ELF-1 (cell line): ENCODE results near the gene TMEM114.
A peak's percentile ranks its signal among the peaks of the same experiment; 100 is the strongest.

Experiments
- DNase-seq: peaks from one replicate; pipeline ENCODE4 v3.0.0-alpha.2; 2016; ENCODE audit warnings: low read depth, low spot score

TMEM114 gene

DNA sequence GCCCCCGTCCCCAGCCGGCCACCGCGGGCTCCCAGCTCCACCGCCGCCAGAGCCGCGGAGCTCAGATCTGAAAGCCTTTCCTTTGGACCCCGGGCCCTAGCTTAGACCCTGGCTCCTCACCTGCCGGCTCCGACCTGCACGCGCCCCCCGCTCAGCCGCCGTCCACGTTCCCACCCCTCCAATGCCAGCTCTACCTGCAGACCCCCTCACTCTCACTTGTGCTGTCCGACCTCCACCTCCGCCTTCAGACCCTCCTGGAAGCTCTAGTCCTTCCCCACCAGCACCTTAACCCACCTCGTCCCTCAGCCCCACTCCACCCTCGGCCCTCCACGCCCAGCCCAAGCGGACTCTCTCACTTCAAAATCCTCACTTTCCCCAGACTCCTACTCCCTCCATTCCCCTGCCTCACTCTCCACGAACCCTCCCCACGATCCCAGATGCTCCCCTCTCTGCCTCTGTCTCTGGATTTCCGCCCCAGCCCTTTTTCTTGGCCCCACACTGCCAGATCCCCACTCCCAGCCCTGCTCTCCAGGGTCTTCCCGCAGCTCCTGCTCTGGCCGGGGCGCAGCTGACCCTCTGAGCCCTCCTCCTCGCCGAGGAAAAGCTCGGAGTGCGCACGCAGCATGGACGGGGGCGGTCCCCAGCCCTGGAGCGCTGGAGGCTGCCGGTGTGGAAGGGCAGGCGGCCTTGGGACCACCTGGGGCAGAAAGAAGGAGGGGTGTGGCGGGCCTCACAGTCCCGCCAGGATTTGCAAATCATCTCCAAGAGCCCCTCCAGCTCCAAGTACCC is at the start of gene TMEM114:
Gene TMEM114 (minus strand): TSS at position 612 of the 789 bp plus-strand sequence. CDS start 673 bp downstream, outside the sequence.
- peak; percentile 58 for DNase-seq

DNA sequence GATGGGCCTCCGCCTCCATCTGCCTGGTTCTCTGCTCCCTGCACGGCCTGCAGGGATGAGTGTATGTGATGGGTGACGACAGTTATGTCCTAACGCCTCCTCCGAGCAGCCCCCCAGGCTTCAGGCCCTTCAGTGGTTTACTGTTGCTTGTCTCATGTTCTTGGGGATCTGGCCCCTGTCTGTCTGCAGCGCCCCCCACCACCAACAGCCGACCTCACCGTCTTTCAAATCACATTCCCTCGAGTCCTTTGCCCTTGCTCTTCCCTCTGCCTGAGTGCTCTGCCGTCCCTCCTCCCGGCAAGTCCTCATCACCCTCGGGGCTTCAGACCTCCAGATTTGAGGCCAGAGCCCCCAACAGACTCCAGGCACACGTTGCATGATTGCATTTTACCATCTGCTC is 49.4 kb upstream of the TMEM114 start:
- no peak for DNase-seq

DNA sequence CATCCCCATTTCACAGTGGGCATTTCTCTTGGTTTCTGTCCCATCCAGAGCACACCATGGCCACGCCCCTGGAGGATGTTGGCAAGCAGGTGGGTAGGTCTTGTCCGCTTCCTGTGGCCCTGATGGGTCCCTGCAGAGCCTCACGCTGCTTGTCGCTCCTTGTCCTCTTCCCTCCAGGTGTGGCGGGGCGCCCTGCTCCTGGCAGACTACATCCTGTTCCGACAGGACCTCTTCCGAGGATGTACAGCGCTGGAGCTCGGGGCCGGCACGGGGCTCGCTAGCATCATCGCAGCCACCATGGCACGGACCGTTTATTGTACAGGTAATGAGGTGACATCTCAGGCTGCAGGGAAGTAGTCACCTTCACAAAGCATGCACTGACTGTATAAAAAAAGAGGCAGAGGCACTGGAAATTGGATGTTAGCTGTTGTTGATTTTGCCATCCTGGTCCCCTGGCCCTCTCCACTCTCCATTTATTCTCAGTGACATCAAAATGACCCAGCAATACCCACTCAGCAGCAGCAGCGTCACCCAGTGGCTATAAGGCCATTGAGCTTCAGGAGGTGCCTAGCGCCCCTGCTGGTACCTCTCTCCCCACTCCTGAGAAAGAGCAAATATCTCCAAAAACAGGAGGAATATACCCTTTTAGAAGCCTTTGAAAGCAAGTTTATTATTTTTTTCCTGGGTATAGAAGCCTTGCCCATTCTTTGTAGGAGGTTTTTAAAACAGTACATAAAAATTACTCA is 44.9 kb upstream of the TMEM114 start:
- DNase-seq: peak; percentile 72

DNA sequence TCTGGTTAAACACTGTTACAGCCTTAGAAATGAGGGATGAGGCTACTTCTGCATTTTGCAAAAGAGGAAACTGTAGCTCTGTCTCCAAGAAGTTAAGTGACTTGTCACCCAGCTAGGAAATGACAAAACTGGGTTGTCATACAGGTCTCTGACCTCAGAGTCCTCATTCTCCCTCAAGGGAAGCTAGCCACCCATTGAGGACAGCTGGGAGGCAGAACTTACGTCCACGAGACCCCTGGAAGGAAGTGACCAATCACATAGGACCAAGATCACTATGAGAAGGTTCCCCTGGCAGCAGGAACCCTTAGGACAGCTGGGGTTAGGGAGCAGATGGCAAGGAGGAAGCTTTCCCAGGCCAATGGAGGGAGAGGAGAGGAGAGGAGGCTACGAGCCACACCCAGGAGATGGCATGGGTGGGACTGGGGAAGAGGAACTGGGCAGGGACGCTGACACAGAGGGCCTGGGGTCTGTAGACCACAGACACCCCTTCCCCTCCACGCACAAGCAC is 42.4 kb upstream of the TMEM114 start:
- no peak for DNase-seq

DNA sequence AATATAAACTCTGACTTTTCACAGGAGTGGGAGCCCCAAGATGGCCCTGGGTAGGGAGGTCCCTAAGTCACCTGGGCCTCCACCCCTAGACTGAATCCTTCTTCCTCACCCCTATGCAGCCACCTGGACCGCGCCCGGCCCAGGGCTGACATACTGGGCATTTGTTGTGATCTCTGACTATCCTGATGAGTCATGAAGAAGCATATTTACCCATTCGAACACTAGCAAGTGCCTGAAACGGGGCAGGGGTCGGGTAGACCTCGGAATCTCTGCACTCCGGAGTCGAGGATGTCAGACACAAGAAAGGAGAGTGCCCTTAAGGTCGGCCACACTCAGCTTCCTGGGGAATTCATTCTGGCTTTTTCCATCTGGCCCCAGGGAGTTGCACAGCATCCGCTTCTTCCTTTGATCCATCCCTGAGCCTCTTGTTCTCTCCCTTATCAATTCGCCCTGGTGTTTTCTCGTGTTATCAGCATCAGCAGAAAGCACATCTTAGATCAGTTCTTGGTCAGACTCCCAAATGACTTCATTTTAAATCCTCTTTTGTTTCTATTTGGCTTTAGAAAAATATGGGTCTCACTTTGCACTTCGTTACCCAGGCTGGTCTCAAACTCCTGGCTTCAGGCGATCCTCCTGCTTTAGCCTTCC is 41.6 kb upstream of the TMEM114 start:
- DNase-seq: no peak

DNA sequence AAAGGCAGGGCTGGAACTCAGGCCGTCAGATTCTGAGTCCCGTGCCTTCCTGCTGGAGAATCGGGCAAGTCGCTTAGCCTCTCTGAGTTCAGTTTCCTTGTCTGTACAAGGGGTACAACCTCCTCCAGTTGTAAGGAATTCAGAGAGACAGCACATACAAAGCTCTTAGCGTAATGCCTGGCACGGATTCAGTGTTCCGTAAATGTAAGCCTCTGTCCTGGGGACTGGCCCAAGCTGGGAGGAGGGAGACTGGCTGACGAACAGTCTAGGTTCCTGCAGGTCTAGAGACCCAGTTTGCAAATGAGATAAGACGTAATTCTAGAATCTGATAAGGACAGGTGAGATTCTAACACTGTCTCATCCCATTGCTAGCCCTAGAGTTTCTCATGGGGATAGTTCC is 41.1 kb upstream of the TMEM114 start:
- no peak for DNase-seq

DNA sequence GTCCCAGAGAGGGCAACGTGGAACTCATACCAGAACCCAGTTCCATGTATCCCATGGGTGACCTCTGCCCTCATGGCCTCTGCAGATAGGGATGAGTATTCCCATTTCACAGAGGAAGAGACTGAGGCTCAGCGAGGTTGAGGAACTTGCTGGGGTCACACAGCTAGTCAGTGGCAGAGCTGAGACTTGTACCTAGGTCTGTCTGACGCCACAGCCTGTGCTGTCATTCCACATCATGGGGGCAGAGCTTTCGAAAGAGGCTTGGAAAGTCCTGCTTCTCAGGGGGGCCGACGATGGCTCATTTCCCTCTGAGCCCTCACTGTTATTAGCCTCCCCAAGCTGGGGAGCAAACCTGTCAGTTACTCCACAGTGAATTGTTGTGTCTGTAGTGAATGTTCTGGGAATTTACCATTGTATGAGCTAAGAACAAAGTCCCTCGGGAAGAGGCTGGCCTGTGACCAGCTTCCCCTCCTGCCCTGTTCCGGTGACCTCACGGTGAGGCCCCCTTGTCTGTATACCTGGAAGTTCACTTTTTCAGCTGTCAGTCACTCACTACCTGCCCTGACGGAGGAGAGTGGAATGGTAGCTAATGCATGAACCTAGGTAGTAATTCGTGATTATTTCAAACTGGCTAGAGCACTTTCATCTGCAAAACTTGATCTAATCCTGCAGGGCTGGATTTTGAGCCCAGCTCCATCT is 40.1 kb upstream of the TMEM114 start:
- DNase-seq: no peak

DNA sequence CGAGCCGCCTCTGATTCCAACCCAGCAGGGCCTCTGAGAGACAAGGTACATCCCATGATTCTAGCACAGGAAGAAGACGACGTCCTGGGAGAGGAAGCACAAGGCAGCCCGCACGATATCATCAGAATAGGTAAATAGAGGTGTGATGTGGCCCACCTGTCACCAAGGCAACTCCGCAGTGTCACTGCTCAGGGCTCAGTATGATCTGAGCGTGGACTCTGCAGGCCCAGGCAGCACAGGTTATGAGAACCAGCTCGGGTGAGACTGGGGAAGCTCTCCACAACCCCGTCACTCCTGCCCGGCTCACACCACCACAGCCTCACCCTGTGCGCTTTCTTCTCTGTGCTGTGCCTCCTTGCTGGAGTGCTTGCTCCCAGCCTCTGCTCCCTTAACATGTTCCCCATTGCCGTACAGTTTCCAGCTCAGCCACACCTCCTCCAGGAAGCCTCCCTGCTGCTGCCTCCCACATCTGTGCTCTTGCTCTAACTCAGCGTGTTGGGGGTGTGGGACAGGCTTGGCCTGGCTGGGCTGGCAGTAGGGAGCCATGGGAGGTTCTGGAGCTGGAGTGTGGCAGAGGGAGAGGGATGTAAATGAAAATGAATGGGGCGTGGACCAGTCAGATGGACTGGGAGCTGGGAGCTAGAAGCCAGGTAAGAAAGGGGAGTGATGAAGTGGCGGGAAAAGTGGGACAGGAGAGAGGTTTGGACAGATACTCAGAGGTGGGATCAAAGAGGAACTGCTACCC is 38.8 kb upstream of the TMEM114 start:
- DNase-seq: no peak

DNA sequence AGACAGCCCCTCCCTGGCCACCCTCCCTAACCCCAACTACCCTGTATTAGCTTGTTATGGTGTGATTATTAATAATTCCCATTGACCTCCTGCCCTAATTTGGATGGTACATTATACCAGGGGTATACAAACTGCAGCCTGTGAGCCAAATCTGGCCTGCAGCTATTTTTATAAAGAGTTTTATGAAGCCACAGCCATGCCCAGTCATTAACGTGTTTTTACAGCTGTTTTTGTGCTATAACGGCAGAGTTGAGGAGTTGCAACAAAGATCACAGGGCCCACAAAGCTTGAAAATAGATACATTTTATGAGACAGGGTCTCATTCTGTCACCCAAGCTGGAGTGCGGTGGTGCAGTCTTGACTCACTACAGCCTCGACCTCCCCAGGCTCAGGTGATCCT is 37.1 kb upstream of the TMEM114 start:
- DNase-seq: no peak

DNA sequence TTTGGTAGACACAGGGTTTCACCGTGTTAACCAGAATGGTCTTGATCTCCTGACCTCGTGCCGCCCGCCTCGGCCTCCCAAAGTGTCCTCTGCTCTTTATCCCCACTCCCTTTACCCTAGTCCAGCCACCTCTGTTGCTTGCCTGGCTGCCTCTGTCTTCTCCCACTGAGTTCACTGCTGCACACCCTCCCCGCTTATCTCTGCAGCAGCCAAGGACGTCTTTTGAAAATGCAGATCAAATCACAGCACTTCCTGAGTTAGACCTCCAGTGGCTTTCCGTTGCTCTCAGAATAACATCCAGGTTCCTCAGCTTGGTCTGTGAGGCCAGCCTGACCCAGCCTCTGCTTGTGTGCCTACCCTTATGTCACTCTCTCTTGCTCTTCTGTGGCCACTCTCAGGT is 36.6 kb upstream of the TMEM114 start:
- DNase-seq: no peak

DNA sequence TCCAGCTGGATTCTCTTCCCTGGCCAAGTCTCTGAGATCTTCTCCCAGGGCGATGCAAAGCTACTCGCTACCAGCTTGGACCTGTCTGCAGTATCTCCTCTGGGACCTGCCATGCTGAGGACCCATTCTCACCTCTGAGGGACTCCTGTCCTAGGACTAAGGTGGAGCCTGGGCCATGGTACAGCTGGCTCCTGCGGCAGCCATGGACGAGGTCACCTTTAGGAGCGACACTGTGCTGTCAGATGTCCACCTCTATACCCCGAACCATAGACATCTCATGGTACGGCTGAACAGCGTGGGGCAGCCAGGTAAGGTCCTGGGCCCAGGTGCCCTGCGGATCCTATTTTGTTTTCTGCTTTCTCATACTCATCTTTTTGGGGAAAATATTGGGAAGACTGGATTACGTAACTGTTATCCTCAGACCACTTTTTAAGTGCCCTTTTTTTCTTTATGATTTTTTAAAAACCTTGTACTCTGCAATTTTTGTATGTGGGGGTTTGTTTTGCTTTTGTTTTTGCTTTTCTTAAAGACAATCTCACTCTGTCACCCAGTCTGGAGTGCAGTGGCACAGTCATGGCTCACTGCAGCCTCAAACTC is 35.3 kb upstream of the TMEM114 start:
- no peak for DNase-seq

DNA sequence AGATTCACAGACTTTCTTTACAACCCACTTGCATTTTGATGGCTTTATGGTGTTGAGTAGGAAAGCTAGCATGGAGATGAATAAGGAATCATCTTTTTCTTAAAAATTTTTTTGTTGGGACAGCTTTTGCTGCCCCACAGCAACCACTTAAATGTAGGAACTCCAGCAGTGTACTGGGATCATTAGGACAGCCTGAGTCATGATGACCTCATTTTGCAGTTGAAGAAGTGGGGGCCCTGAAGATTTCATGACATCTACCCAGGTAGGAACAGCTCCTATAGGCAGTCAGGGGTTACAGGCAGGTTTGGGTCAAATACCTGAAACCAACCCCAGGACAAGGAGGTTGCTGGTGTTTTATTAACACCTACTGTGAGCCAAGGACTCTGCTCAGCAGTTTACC is 33.3 kb upstream of the TMEM114 start:
- DNase-seq: no peak

DNA sequence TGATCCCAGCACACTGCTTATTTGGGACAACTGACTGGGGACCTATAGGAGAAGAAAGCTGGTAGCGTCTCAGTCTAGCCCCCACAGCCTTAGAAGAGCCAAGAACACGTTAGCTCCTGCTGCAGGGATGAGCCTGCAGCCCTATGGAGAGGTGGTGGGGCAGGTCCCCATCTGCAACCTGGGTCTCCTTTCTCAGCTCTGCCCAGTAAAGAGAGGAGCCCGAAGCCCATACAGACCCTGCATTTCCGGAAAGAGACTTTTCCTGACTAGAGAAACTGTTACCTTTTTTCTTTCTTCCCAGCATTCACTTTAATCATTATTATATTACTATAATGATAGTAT is 32.0 kb upstream of the TMEM114 start:
- no peak for DNase-seq

DNA sequence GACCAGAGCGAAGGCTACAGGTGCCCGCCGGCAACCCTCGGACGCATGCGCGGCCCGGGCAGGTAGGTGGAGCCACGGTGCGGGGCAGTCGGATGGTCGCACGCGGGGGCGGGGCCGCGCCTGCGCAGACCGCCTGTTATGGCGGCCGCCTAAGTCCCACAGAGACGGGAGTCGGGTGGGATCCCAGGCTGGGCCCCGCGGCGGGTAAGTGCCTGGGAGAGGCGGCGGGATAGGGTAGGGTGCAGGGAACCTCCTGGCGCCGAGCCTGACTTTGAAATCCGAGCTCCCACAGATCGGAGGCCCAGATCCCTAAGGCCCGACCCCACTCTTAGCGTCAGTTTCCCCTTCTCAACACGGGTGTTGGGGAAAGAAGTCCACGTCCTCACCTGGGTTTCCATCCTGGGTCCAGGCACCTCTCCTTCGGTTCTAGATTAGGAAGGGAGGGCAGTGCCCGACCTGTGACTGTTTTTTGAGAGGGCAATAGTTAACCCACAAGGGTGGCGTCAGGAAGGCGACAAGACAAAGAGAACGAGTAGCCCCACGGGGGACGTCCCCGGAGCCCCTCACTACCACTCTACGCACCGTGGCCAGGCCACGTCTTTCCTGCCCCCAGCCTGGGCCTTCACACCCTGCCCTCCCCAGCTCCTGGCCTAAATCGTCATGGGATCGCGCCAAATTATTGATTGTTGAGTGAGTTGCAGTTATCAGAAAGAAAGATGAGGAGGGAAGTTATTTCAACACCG is 31.4 kb upstream of the TMEM114 start, which contains the start of gene METTL22:
Gene METTL22 (plus strand): TSS at position 127 of the 743 bp plus-strand sequence. CDS start 3,968 bp downstream, outside the sequence.
- peak; percentile 92 for DNase-seq

DNA sequence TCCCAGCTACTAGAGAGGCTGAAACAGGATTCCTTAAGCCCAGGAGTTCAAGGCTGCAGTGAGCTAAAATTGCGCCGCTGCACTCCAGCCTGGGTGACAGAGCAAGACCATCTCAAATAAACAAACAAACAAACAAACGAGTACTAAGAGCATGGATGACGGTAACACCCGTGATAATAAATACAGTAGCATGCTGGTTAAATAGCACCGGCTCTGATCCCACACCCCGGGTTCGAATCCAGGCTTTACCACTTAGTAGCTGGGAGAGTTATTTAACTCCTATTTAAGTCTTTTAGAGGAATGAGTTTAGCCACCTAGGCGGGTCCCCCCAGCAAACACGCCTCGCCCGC is 30.9 kb upstream of the TMEM114 start:
- DNase-seq: no peak

DNA sequence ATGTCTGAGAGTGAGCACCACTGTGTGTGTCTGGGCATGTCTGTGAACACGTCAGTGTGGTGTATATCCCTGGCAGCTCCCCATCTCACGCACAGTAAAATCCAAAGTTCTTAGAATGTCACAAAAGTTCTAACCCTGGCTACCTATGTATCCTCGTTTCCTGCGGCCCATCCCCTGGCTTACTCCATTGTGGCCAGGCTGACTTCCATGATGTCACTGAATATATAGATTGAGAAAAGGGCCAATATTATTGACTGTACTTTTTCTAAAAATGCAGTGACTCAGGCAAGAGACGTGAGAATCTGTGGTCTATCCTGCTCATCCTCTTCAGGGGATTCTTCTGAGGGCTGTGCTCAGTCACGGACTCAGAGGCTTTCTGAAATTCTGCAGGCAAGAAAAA is 30.2 kb upstream of the TMEM114 start:
- no peak for DNase-seq

DNA sequence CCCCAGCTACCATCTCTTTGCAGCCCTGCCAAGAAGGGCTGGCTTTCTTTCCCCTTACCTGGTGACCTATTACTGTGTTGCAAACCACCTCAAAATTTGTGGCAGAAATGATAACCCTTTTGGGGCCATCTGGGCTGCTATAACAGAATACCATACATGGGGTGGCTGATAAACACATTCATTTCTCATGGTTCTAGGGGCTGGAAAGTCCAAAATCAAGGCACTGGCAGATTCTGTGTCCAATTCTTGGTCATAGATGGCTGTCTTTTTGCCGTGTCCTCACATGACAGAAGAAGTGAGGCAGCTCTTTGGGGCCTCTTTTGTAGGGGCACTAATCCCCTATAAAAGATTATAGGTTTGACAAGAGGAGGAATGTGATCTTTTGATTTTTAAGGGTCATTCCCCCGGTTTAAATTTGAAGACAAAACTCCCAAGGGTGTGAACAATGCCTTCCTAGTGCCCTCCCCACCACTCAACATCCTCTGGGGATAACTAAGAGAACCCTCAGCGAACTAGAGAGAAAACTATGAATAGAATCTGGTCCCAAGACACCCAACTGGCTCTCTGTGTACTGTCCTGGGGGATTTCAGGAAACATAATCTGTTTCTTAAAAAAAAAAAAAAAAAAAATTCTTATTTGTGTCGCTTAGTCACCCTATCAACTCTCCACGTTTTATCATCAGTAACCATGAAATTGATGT is 29.5 kb upstream of the TMEM114 start:
- no peak for DNase-seq

DNA sequence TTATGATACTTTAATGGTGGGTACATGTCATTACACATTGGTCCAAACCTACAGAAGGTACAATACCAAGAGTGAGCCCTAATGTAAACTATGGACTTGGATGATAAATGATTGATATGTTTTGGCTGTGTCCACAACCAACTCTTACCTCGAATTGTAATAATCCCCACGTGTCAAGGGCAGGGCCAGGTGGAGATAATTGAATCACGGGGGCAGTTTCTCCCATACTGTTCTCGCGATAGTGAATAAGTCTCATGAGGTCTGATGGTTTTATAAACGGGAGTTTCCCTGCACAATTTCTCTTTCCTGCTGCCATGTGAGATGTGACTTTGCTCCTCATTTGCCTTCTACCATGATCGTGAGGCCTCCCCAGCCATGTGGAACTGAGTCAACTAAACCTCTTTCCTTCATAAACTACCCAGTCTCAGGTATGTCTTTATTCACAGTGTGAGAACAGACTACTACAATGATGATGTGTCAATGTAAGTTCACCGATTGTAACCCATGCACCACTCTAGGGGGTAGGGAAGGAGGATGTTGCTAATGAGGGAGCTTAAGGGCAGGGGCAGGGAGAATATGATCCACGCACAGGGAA is 24.2 kb upstream of the TMEM114 start:
- DNase-seq: no peak
